Measurements from ENCODE around the gene CDC27.

DNA sequence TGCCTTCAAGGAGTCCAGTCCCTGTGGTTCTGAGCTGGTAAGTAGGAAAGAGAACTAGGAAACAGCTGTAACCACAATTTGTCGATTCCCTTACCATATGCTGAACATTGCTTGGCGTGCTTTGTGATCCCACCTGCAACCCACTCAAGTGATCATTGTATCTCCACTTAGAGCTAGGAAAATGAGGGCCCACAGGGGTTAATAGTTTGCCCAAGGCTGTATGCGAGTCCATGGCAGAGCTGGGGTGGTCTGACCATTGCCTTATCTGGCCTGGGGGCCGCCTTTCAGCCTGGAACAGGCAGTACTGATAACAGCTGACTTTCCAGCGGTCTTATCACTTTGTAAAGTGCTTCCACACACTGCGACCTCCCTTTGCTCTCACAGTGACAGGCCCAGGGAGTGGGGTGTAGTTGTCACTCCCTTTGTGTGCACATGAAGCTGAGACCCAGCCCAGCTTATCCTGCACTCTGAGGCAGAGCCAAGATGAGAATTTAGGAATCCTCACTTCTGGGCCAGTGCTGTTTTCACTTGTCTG lies 29.9 kb upstream of the CDC27 start:
- TF ChIP-seq, protein P1, sequence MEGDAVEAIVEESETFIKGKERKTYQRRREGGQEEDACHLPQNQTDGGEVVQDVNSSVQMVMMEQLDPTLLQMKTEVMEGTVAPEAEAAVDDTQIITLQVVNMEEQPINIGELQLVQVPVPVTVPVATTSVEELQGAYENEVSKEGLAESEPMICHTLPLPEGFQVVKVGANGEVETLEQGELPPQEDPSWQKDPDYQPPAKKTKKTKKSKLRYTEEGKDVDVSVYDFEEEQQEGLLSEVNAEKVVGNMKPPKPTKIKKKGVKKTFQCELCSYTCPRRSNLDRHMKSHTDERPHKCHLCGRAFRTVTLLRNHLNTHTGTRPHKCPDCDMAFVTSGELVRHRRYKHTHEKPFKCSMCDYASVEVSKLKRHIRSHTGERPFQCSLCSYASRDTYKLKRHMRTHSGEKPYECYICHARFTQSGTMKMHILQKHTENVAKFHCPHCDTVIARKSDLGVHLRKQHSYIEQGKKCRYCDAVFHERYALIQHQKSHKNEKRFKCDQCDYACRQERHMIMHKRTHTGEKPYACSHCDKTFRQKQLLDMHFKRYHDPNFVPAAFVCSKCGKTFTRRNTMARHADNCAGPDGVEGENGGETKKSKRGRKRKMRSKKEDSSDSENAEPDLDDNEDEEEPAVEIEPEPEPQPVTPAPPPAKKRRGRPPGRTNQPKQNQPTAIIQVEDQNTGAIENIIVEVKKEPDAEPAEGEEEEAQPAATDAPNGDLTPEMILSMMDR (IDR thresholded peaks at IDR 0.05): no peak
- TF ChIP-seq POLR2A (IDR thresholded peaks at IDR 0.05) (no peak), EP300 (IDR thresholded peaks at IDR 0.05) (no peak)
